A673 (cell line): ENCODE data around the gene CMTR2. TPM values are rescaled to one million over a fixed set of nuclear protein-coding genes. Genes with fewer than 3 reads are reported as not detected.
A peak's percentile ranks its signal among the peaks of the same experiment; 100 is the strongest.
"Not testable (repeated sequence)": the region's sequence is repeated elsewhere in the genome, so short reads cannot be mapped to it uniquely, and the experiment has no call there.

Source experiments
- BruUV-seq: library from RNA; stranded (reverse); fragments of 400-500 nt; replicated peaks from 2 replicates; lab custom pipeline; 2021; lab: Mats Ljungman, UMichigan
- CTCF ChIA-PET: fragments of 300-600 bp; sonication (Branson Sonifier 250); formaldehyde crosslinking; loops from one replicate; lab custom pipeline; 2022; ENCODE audit warnings: antibody characterized with exemption; lab: Charles Lee
- POLR2A ChIA-PET: fragments of 300-600 bp; sonication (Branson Sonifier 250); formaldehyde crosslinking; loops from one replicate; lab custom pipeline; 2022; ENCODE audit warnings: antibody characterized with exemption; ENCODE audit not compliant: low non-redundant PET; lab: Charles Lee
- DNase-seq: peaks from one replicate; pipeline ENCODE4 v3.0.0-alpha.2; 2015; ENCODE audit warnings: low spot score
- H3K27ac ChIP-seq: fragments of 200-600 bp; sonication (generic); 2 replicates; pipeline ENCODE4 v1.5.1; 2016; ENCODE audit warnings: mixed run types, low read depth, mild to moderate bottlenecking, mixed read lengths, antibody characterized with exemption, low read length; ENCODE audit not compliant: poor library complexity, severe bottlenecking
- H3K27me3 ChIP-seq: fragments of 200-600 bp; sonication (generic); replicated peaks from 2 replicates; pipeline ENCODE4 v1.6.1; 2017; ENCODE audit warnings: mixed run types, low read depth, mild to moderate bottlenecking, mixed read lengths, antibody characterized with exemption, low read length; ENCODE audit not compliant: insufficient read depth, poor library complexity
- H3K36me3 ChIP-seq: fragments of 200-600 bp; sonication (generic); 2 replicates; pipeline ENCODE4 v1.6.1; 2016; ENCODE audit warnings: mixed run types, mild to moderate bottlenecking, mixed read lengths, antibody characterized with exemption, low read length; ENCODE audit not compliant: insufficient read depth, poor library complexity, severe bottlenecking
- H3K4me1 ChIP-seq: fragments of 200-600 bp; sonication (generic); 2 replicates; pipeline ENCODE4 v1.6.1; 2017; ENCODE audit warnings: mixed run types, mild to moderate bottlenecking, mixed read lengths, antibody characterized with exemption, low read length; ENCODE audit not compliant: insufficient read depth, poor library complexity, severe bottlenecking
- H3K4me3 ChIP-seq: fragments of 200-600 bp; sonication (generic); 2 replicates; pipeline ENCODE4 v1.5.1; 2016; ENCODE audit warnings: low read depth, mixed run types, mild to moderate bottlenecking, mixed read lengths, low read length; ENCODE audit not compliant: poor library complexity, severe bottlenecking
- H3K9me3 ChIP-seq: fragments of 200-600 bp; sonication (generic); 2 replicates; pipeline ENCODE4 v1.6.1; 2016; ENCODE audit warnings: mixed run types, low read depth, mild to moderate bottlenecking, mixed read lengths, antibody characterized with exemption, low read length; ENCODE audit not compliant: poor library complexity, severe bottlenecking
- EZH2 ChIP-seq: fragments of 200-600 bp; sonication (generic); IDR thresholded peaks from 2 replicates; pipeline ENCODE4 v1.6.1; 2017; ENCODE audit warnings: borderline replicate concordance, low read depth, mild to moderate bottlenecking, mixed read lengths, antibody characterized with exemption, low read length; ENCODE audit not compliant: poor library complexity, severe bottlenecking
- intact Hi-C: fragments of 100-400 bp; cut with micrococcal nuclease; formaldehyde crosslinking; loops from one replicate; pipeline ENCODE4 v1.10.0; 2022; ENCODE audit not compliant: unreplicated experiment
- total RNA-seq: library from RNA; stranded (reverse); gene quantifications from 2 replicates; pipeline ENCODE4 v1.2.3, GENCODE V29; 2021
- TF ChIP-seq, protein P1 (sequence below): fragments of 300-800, 200-600 bp; sonication (generic); conservative IDR thresholded peaks from 2 replicates; pipeline ENCODE4 v1.5.1; 2017; ENCODE audit warnings: low read depth, mild to moderate bottlenecking, antibody characterized with exemption, low read length, moderate library complexity, mixed read lengths

Gene CMTR2
- total RNA-seq, 1 experiment from 2014 or later, result 16.1 TPM

- no peaks in the 10 kb centered on the region for H3K9me3 ChIP-seq
- TF ChIP-seq, protein P1, sequence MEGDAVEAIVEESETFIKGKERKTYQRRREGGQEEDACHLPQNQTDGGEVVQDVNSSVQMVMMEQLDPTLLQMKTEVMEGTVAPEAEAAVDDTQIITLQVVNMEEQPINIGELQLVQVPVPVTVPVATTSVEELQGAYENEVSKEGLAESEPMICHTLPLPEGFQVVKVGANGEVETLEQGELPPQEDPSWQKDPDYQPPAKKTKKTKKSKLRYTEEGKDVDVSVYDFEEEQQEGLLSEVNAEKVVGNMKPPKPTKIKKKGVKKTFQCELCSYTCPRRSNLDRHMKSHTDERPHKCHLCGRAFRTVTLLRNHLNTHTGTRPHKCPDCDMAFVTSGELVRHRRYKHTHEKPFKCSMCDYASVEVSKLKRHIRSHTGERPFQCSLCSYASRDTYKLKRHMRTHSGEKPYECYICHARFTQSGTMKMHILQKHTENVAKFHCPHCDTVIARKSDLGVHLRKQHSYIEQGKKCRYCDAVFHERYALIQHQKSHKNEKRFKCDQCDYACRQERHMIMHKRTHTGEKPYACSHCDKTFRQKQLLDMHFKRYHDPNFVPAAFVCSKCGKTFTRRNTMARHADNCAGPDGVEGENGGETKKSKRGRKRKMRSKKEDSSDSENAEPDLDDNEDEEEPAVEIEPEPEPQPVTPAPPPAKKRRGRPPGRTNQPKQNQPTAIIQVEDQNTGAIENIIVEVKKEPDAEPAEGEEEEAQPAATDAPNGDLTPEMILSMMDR, result no peak
- TF ChIP-seq EZH2, result no peak
- intact Hi-C loops, result loop anchor here (10.0 kb wide), 1 partner anchor 65 kb away; no protein-coding TSS in a partner anchor
- H3K36me3 ChIP-seq, result no peaks in the 10 kb centered on the region
- BruUV-seq, result no TSS peak
- ChIA-PET POLR2A (no interaction called here), CTCF (no interaction called here)
- H3K27me3 ChIP-seq, result peaks cover 25% of the 10 kb centered on the region
- no peak overlapping the region for H3K27ac ChIP-seq
- no peaks in the 10 kb centered on the region for H3K4me1 ChIP-seq
- H3K4me3 ChIP-seq, result no peak overlapping the region
- no peak for DNase-seq
Observed at GRCh38 chr16:71319999-71320398, 30.8 kb upstream of the CMTR2 start.

DNA sequence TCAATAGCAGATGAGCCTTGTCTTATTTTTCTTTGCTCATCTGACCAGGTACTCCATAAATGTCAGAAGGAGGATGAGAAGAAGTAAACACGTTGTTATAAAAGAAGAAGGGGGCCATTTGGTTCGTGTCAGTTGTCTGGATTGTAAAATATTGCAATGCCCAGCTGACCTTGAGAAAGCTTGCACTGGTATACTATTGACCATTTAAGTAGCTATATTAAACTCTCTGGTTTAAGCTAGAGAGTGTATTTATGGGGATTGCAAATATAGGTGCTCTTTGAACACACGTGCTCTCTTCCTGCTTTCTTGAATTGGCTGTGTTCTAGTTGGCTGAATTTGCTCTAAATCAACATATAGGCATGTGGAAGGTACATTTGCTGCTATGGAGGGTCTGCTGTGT is 26.1 kb upstream of the CMTR2 start:
- H3K4me1 ChIP-seq, result no peaks in the 10 kb centered on the region
- ChIA-PET POLR2A (no interaction called here), CTCF (no interaction called here)
- no peak for DNase-seq
- H3K9me3 ChIP-seq, result no peaks in the 10 kb centered on the region
- TF ChIP-seq, protein P1, result no peak
- TF ChIP-seq EZH2, result no peak
- H3K27ac ChIP-seq, result no peak overlapping the region
- H3K27me3 ChIP-seq, result peaks cover 41% of the 10 kb centered on the region
- no TSS peak for BruUV-seq
- no peak overlapping the region for H3K4me3 ChIP-seq
- intact Hi-C loops, result no loop called here
- no peaks in the 10 kb centered on the region for H3K36me3 ChIP-seq

- CTCF ChIA-PET, intact Hi-C loops, H3K4me1 ChIP-seq, H3K4me3 ChIP-seq, DNase-seq, H3K27ac ChIP-seq, BruUV-seq, H3K36me3 ChIP-seq, H3K9me3 ChIP-seq, POLR2A ChIA-PET: not testable (repeated sequence)
- H3K27me3 ChIP-seq, result peaks cover 45% of the 10 kb centered on the region
Observed at GRCh38 chr16:71313591-71313990, 24.4 kb upstream of the CMTR2 start.

GRCh38 chr16:71311553-71312158 is 22.5 kb upstream of the CMTR2 start:
- no TSS peak for BruUV-seq
- Histone ChIP-seq H3K36me3 (no peaks in the 10 kb centered on the region), H3K4me3 (no peak overlapping the region), H3K27me3 (peaks cover 35% of the 10 kb centered on the region), H3K27ac (no peak overlapping the region), H3K9me3 (no peaks in the 10 kb centered on the region), H3K4me1 (no peaks in the 10 kb centered on the region)
- intact Hi-C loops, result no loop called here
- ChIA-PET POLR2A (no interaction called here), CTCF (interaction anchor here (0.6 to 1.6 kb wide), 8 partner anchors 15 to 989 kb away, joined by 3 to 5 read pairs (median 3); no protein-coding TSS in a partner anchor)
- TF ChIP-seq, protein P1, result peak; percentile 85
- TF ChIP-seq EZH2, result no peak
- peak; percentile 43 for DNase-seq
